ENCODE results near the gene GNMT.

The GNMT gene

DNA sequence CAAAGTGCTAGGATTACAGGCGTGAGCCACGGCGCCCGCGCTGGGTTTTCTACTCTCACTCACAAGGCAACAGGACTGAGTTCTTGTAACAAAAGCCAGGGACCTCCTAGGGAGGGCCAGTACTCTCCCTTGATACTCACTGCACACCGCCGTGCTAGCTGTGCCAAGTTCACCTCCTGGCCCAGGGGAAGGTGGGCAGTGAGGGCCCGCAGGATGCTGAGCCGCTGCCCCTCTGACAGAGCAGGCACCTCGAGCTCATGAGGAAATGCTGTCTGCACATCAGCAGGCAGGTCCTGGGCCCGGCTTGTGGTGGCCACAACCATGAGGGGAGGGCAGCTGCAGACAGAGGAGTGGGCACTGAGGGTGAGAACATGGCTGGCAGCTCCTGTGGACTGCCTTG lies 6.7 kb downstream of the GNMT start:
- Histone ChIP-seq H3K9me2 (replicated peaks; ENCODE audit: control insufficient read depth, low read length) (no peaks in the 10 kb centered on the region), H3K4me3 (ENCODE audit: low read length) (no peak overlapping the region), H3K27ac (ENCODE audit: low read depth, low read length) (no peak overlapping the region), H3K4me2 (ENCODE audit: low read length) (no peak overlapping the region), H3K36me3 (ENCODE audit: control insufficient read depth, low read length) (peaks cover 62% of the 10 kb centered on the region), H3K9me3 (ENCODE audit: control insufficient read depth, insufficient read depth, low read length) (no peaks in the 10 kb centered on the region), H4K20me1 (ENCODE audit: control insufficient read depth, insufficient read depth, low read depth, low read length) (no peaks in the 10 kb centered on the region; the same call in 1 of the 2 replicates), H3K27me3 (ENCODE audit: control insufficient read depth, low read length) (no peaks in the 10 kb centered on the region), H3K79me2 (ENCODE audit: control insufficient read depth, low read length) (peaks cover 3% of the 10 kb centered on the region; the same call in 1 of the 2 replicates), H3K4me1 (ENCODE audit: control insufficient read depth, low read length) (no peaks in the 10 kb centered on the region), H3F3A (ENCODE audit: control insufficient read depth, insufficient read depth) (0 out of 2 replicates have a peak, but pooled peaks cover 4% of the 10 kb centered on the region)
- no peak for TF ChIP-seq EZH2phosphoT487 (IDR thresholded peaks at IDR 0.05; ENCODE audit: borderline replicate concordance, low read length)
- TF ChIP-seq, protein P1, sequence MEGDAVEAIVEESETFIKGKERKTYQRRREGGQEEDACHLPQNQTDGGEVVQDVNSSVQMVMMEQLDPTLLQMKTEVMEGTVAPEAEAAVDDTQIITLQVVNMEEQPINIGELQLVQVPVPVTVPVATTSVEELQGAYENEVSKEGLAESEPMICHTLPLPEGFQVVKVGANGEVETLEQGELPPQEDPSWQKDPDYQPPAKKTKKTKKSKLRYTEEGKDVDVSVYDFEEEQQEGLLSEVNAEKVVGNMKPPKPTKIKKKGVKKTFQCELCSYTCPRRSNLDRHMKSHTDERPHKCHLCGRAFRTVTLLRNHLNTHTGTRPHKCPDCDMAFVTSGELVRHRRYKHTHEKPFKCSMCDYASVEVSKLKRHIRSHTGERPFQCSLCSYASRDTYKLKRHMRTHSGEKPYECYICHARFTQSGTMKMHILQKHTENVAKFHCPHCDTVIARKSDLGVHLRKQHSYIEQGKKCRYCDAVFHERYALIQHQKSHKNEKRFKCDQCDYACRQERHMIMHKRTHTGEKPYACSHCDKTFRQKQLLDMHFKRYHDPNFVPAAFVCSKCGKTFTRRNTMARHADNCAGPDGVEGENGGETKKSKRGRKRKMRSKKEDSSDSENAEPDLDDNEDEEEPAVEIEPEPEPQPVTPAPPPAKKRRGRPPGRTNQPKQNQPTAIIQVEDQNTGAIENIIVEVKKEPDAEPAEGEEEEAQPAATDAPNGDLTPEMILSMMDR (IDR thresholded peaks at IDR 0.05; ENCODE audit: low read depth, low read length, poor library complexity, severe bottlenecking), result no peak

DNA sequence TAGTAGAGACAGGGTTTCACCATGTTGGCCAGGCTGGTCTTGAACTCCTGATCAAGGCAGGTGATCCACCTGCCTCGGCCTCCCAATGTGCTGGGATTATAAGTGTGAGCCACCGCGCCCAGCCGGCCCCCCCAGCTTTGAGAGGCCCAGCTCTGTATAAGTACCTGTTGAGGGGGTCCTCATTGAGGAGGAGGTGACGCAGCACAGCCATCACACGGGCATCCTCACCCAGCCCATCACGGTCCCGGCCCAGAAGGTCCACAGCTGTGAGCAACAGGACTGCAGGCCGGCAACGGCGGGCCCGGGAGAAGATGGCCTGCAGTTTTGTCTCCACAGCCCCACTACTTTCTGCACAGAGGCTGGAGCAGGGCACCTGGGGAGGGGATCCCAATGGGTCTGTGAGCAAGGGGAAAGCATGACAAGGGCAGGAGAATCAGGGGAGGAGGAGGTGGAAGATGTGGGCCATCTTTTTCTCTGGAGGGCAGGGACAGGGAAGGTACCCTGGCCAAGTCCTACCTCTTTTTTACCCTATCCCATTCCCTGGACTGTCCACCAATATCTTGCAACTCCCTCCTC lies 7.7 kb downstream of the GNMT start:
- TF ChIP-seq EZH2phosphoT487 (IDR thresholded peaks at IDR 0.05; ENCODE audit: borderline replicate concordance, low read length), result no peak
- Histone ChIP-seq H4K20me1 (ENCODE audit: control insufficient read depth, insufficient read depth, low read depth, low read length) (no peaks in the 10 kb centered on the region; the same call in 1 of the 2 replicates), H3K9me2 (replicated peaks; ENCODE audit: control insufficient read depth, low read length) (no peaks in the 10 kb centered on the region), H3K27me3 (ENCODE audit: control insufficient read depth, low read length) (no peaks in the 10 kb centered on the region), H3K36me3 (ENCODE audit: control insufficient read depth, low read length) (peaks cover 55% of the 10 kb centered on the region), H3K4me3 (ENCODE audit: low read length) (no peak overlapping the region), H3K79me2 (ENCODE audit: control insufficient read depth, low read length) (peaks cover 3% of the 10 kb centered on the region; the same call in 1 of the 2 replicates), H3K27ac (ENCODE audit: low read depth, low read length) (no peak overlapping the region), H3K9me3 (ENCODE audit: control insufficient read depth, insufficient read depth, low read length) (no peaks in the 10 kb centered on the region), H3F3A (ENCODE audit: control insufficient read depth, insufficient read depth) (no peaks in the 10 kb centered on the region), H3K4me2 (ENCODE audit: low read length) (no peak overlapping the region), H3K4me1 (ENCODE audit: control insufficient read depth, low read length) (no peaks in the 10 kb centered on the region)

DNA sequence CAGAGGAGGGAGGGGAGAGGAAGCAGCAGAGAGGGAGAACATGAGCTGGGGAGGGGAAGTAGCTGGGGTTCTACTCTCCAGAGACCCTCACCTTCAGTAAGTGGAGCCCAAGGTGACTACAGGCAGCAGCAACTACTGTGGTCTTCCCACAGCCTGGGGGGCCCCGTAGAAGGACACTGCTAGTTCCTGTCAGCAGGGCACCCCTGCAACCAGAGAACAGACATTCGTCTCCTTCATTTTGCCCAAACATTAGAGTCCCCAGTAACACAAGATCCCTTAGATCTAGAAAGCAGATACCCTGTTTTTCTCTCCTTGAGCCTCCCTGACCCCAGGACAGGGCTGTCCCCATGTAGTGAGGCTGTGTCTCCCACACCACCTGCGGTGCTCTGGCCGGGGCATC lies 8.2 kb downstream of the GNMT start:
- no peaks in the 10 kb centered on the region for H3K9me3 ChIP-seq (ENCODE audit: control insufficient read depth, insufficient read depth, low read length)
- no peak overlapping the region for H3K27ac ChIP-seq (ENCODE audit: low read depth, low read length)
- TF ChIP-seq, protein P1 (IDR thresholded peaks at IDR 0.05; ENCODE audit: low read depth, low read length, poor library complexity, severe bottlenecking), result no peak
- TF ChIP-seq EZH2phosphoT487 (IDR thresholded peaks at IDR 0.05; ENCODE audit: borderline replicate concordance, low read length), result no peak
- no peaks in the 10 kb centered on the region for H3K4me1 ChIP-seq (ENCODE audit: control insufficient read depth, low read length)
- H4K20me1 ChIP-seq (ENCODE audit: control insufficient read depth, insufficient read depth, low read depth, low read length), result no peaks in the 10 kb centered on the region; the same call in 1 of the 2 replicates
- no peak overlapping the region for H3K4me3 ChIP-seq (ENCODE audit: low read length)
- H3K4me2 ChIP-seq (ENCODE audit: low read length), result no peak overlapping the region
- peaks cover 57% of the 10 kb centered on the region for H3K36me3 ChIP-seq (ENCODE audit: control insufficient read depth, low read length)
- no peaks in the 10 kb centered on the region for H3K27me3 ChIP-seq (ENCODE audit: control insufficient read depth, low read length)
- no peaks in the 10 kb centered on the region for H3K9me2 ChIP-seq (replicated peaks; ENCODE audit: control insufficient read depth, low read length)
- H3K79me2 ChIP-seq (ENCODE audit: control insufficient read depth, low read length), result peaks cover 4% of the 10 kb centered on the region
- 0 out of 2 replicates have a peak, but pooled peaks cover 2% of the 10 kb centered on the region for H3F3A ChIP-seq (ENCODE audit: control insufficient read depth, insufficient read depth)

DNA sequence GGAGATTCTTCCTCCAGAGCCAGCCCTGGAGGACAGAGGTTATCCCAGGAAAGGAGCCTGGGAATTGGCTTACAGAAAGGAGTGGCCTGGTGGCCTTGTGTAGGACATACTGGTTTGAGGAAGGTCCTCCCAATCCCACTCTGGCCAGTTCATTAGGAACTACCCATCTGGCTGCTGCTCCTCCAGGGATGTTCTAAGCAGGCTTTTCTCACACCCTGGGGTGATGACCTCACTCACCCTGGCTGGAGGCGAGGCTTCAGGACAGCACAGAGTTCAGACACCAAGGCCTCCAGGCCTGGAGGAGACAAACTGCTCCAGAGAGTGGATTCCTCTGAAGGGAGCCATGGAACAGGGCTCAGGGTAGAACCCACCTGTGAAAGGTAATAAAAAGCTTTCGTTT lies 8.9 kb downstream of the GNMT start:
- no peak overlapping the region for H3K27ac ChIP-seq (ENCODE audit: low read depth, low read length)
- 0 out of 2 replicates have a peak, but pooled peaks cover 2% of the 10 kb centered on the region for H3F3A ChIP-seq (ENCODE audit: control insufficient read depth, insufficient read depth)
- H3K9me2 ChIP-seq (replicated peaks; ENCODE audit: control insufficient read depth, low read length), result no peaks in the 10 kb centered on the region
- H3K79me2 ChIP-seq (ENCODE audit: control insufficient read depth, low read length), result peaks cover 7% of the 10 kb centered on the region
- peaks cover 54% of the 10 kb centered on the region for H3K36me3 ChIP-seq (ENCODE audit: control insufficient read depth, low read length)
- no peak overlapping the region for H3K4me3 ChIP-seq (ENCODE audit: low read length)
- H3K4me2 ChIP-seq (ENCODE audit: low read length), result no peak overlapping the region
- TF ChIP-seq, protein P1 (IDR thresholded peaks at IDR 0.05; ENCODE audit: low read depth, low read length, poor library complexity, severe bottlenecking), result no peak
- no peak for TF ChIP-seq EZH2phosphoT487 (IDR thresholded peaks at IDR 0.05; ENCODE audit: borderline replicate concordance, low read length)
- H3K4me1 ChIP-seq (ENCODE audit: control insufficient read depth, low read length), result no peaks in the 10 kb centered on the region
- H4K20me1 ChIP-seq (ENCODE audit: control insufficient read depth, insufficient read depth, low read depth, low read length), result no peaks in the 10 kb centered on the region; the same call in 1 of the 2 replicates
- H3K27me3 ChIP-seq (ENCODE audit: control insufficient read depth, low read length), result no peaks in the 10 kb centered on the region
- no peaks in the 10 kb centered on the region for H3K9me3 ChIP-seq (ENCODE audit: control insufficient read depth, insufficient read depth, low read length)
